SJSA1 (cell line): Measurements from ENCODE around the gene PRPF39. TPM values are rescaled to one million over a fixed set of nuclear protein-coding genes. Genes with fewer than 3 reads are reported as not detected.
"Not testable (repeated sequence)": the region's sequence is repeated elsewhere in the genome, so short reads cannot be mapped to it uniquely, and the experiment has no call there.

Experiments used
- DNase-seq, 2 experiments: peaks; one replicate each; pipeline ENCODE4 v3.0.0-alpha.2; 2015 to 2020; ENCODE audit warnings: low spot score in 2 of 2, low read depth in 1 of 2
- H3K27ac ChIP-seq: fragments of 250-450 bp; sonication (Bioruptor Pico); 2 replicates; pipeline ENCODE4 v1.5.1; 2020; ENCODE audit warnings: mild to moderate bottlenecking, moderate library complexity
- H3K27me3 ChIP-seq: fragments of 250-450 bp; sonication (Bioruptor Pico); replicated peaks from 2 replicates; pipeline ENCODE4 v1.5.1; 2020; ENCODE audit warnings: mild to moderate bottlenecking, moderate library complexity
- H3K36me3 ChIP-seq: fragments of 250-450 bp; sonication (Bioruptor Pico); 2 replicates; pipeline ENCODE4 v1.5.1; 2020; ENCODE audit warnings: mild to moderate bottlenecking
- H3K4me1 ChIP-seq: fragments of 250-450 bp; sonication (Bioruptor Pico); replicated peaks from 2 replicates; pipeline ENCODE4 v1.6.1; 2021; ENCODE audit warnings: mild to moderate bottlenecking
- H3K4me3 ChIP-seq: fragments of 250-450 bp; sonication (Bioruptor Pico); 2 replicates; pipeline ENCODE4 v1.5.1; 2020; ENCODE audit warnings: mild to moderate bottlenecking
- H3K9me3 ChIP-seq: fragments of 250-450 bp; sonication (Bioruptor Pico); replicated peaks from 2 replicates; pipeline ENCODE4 v1.5.1; 2020; ENCODE audit warnings: mild to moderate bottlenecking
- total RNA-seq: library from RNA; depleted of rRNA; stranded (reverse); fragments of >200 nt; shearing (Covaris generic); gene quantifications from 2 replicates; pipeline ENCODE4 v1.2.3, GENCODE V29; 2014

The PRPF39 gene
- total RNA-seq, 1 experiment from 2014 or later, result 24.8 TPM

DNA sequence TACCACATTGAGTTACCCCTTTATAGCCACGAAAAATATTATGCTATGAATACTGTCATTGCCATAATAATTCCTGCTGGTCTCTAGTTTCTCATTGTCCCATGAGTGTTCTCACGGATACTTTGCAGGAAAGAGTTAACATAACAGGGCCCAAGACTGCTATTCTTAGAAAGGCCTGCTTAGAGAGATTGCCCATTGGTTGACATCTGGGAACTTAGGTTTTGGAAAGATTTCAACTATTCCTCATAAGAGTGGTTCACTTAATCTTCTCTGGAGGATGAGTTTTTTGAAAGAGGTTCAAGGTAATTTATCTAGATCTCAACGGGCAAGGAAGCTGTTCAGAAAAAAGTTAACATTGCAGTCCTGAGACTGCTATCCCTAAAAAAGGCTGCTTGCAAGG is 18.4 kb upstream of the PRPF39 start:
- DNase-seq, result no peak
- Histone ChIP-seq H3K4me3 (no peak overlapping the region), H3K27ac (no peak overlapping the region), H3K4me1 (no peaks in the 10 kb centered on the region), H3K9me3 (no peaks in the 10 kb centered on the region), H3K27me3 (no peaks in the 10 kb centered on the region), H3K36me3 (peaks cover 2% of the 10 kb centered on the region; the same call in 1 of the 2 replicates)

DNA sequence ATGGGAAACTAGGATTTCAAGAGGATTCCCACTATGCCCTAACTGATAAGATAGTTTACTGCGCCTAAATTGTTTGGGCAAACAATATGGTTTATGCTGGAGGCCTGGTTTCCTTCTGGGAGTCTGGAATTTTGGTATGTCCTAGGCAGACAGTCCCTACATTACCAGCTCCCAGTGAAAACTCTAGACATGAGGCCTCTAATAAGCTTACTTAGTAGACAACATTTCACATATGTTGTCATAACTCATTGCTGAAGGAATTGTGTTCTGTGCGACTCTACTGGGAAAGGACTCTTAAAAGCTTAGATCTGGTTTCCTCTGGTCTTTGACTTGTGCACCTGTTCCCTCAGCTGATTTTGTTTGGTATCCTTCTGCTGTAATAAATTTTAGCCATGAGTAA is 18.0 kb upstream of the PRPF39 start:
- H3K9me3 ChIP-seq, result no peaks in the 10 kb centered on the region
- peaks cover 2% of the 10 kb centered on the region; the same call in 1 of the 2 replicates for H3K36me3 ChIP-seq
- no peaks in the 10 kb centered on the region for H3K27me3 ChIP-seq
- H3K4me1 ChIP-seq, result no peaks in the 10 kb centered on the region
- H3K4me3 ChIP-seq, result no peak overlapping the region
- no peak overlapping the region for H3K27ac ChIP-seq
- DNase-seq, result no peak

DNA sequence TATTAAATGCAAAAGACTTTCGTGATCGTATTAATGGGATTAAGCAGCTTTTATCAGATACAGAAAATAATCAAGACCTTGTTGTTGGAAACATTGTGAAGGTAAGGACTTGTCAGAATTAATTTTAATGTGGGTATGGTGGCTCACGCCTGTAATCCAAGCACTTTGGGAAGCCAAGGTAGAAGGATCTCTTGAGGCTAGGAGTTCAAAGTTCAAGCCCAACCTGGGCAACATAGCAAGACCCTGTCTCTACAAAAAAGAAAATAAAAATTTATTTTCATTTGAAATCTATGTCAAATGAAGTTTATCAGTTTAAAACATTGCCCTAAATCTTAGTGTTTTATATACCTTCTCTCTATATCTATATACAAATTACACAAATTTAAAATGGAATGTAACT is 17.2 kb upstream of the PRPF39 start:
- Histone ChIP-seq H3K4me3 (no peak overlapping the region), H3K27ac (no peak overlapping the region), H3K27me3 (no peaks in the 10 kb centered on the region), H3K9me3 (no peaks in the 10 kb centered on the region), H3K36me3 (peaks cover 2% of the 10 kb centered on the region; the same call in 1 of the 2 replicates), H3K4me1 (no peaks in the 10 kb centered on the region)
- DNase-seq, result no peak

DNA sequence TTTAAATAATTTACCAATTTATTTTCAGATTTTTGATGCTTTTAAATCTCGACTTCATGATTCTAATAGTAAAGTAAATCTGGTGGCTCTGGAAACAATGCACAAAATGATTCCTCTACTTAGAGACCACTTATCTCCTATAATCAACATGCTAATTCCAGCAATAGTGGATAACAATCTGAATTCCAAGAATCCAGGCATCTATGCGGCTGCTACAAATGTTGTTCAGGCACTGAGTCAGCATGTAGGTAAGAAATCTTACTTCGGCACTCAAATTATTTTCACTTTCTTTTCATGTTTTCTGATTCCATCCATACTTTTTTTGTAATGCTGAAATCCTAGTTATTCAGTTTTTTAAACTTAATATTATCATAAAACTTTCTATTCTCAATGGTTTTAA is 15.5 kb upstream of the PRPF39 start:
- no peaks in the 10 kb centered on the region for H3K9me3 ChIP-seq
- no peaks in the 10 kb centered on the region for H3K27me3 ChIP-seq
- H3K27ac ChIP-seq, result no peak overlapping the region
- H3K4me1 ChIP-seq, result no peaks in the 10 kb centered on the region
- no peak overlapping the region for H3K4me3 ChIP-seq
- H3K36me3 ChIP-seq, result peaks cover 2% of the 10 kb centered on the region; the same call in 1 of the 2 replicates
- DNase-seq, result no peak

DNA sequence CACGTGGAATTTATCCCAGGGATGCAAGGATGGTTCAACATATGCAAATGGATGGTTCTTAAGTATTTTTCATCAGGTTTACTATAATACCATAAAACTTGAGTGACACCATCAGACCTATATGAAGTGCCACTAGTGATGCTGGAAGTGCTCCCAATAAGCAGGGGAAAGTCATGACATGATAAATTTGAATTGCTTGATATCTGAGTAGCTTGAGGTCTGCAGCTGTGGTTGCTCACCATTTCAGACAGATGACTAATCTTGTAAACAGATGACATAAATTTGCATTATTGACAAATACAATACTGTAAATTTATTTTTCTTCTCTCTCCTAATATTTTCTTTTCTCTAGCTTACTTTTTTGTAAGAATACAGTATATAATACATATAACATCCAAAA is 13.7 kb upstream of the PRPF39 start:
- Histone ChIP-seq H3K27ac (no peak overlapping the region), H3K4me1 (no peaks in the 10 kb centered on the region), H3K27me3 (no peaks in the 10 kb centered on the region), H3K36me3 (peaks cover 2% of the 10 kb centered on the region; the same call in 1 of the 2 replicates), H3K4me3 (no peak overlapping the region), H3K9me3 (no peaks in the 10 kb centered on the region)
- DNase-seq, result no peak

DNA sequence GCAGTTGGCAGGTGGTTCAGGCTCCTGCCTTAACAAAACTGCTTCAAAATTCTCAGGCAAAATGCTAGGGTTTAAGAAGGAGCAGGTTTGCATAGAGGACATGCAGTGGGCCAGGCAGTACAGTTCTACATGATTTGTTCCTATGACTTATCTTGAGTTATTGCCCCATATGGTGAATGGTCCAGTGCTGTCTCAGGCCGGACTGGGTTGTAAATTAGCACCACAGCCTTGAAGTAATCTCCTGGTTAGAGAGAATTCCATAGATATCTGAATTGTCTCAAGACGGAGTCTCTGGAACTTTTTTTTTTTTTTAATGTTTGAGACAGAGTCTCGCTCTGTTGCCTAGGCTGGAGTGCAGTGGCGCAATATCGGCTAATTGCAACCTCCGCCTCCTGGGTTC is 11.8 kb upstream of the PRPF39 start:
- Histone ChIP-seq H3K36me3 (peaks cover 2% of the 10 kb centered on the region; the same call in 1 of the 2 replicates), H3K4me1 (no peaks in the 10 kb centered on the region), H3K9me3 (no peaks in the 10 kb centered on the region), H3K4me3 (no peak overlapping the region), H3K27me3 (no peaks in the 10 kb centered on the region), H3K27ac (no peak overlapping the region)
- no peak for DNase-seq

DNA sequence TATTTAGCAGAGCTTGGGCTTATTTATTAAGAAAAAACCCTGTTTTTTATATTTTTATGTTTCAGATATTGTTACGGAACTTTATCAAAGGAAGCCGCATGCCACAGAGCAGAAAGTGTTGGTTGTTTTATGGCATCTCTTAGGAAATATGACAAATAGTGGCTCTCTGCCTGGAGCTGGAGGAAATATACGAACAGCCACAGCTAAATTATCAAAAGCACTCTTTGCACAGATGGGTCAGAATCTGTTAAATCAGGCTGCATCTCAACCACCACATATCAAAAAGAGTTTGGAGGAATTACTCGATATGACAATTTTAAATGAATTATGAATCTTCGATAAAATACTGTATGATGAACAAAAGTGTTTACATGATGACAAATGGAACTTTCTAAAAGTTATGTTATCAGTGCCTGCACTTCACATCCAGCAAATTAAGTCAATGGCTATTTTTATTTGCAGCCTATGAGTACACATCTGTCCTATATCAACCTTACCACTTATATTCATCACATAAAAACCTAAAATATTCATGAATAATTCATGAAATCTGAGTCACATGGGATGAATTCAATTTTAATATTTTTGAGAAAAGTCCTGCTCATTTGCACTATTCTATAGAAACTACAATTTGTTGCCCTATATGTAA is 10.6 kb upstream of the PRPF39 start:
- H3K4me3 ChIP-seq, result no peak overlapping the region
- no peaks in the 10 kb centered on the region for H3K9me3 ChIP-seq
- H3K36me3 ChIP-seq, result peaks cover 2% of the 10 kb centered on the region; the same call in 1 of the 2 replicates
- no peaks in the 10 kb centered on the region for H3K4me1 ChIP-seq
- H3K27me3 ChIP-seq, result no peaks in the 10 kb centered on the region
- no peak overlapping the region for H3K27ac ChIP-seq
- DNase-seq, result no peak

DNA sequence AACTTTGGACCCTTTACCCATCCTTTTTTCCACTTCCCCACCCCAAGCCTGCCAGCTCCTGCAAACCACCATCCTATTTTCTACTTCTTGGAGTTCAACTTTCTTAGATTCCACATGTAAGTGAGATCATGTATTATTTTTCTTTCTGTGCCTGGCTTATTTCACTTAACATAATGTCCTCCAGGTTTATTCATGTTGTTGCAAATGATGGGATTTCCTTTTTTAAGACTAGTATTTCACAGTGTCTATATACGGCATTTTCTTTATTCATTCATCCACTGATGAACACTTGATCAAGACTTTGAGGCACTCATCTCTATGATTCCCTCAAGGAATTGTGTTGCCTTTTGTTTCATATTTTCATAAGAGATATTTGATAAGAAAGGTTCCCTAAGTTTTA is 5.6 kb upstream of the PRPF39 start:
- Histone ChIP-seq H3K27ac (no peak overlapping the region), H3K36me3 (no peaks in the 10 kb centered on the region), H3K9me3 (no peaks in the 10 kb centered on the region), H3K4me1 (no peaks in the 10 kb centered on the region; the same call in 1 of the 2 replicates), H3K4me3 (no peak overlapping the region), H3K27me3 (no peaks in the 10 kb centered on the region)
- DNase-seq, result no peak

DNA sequence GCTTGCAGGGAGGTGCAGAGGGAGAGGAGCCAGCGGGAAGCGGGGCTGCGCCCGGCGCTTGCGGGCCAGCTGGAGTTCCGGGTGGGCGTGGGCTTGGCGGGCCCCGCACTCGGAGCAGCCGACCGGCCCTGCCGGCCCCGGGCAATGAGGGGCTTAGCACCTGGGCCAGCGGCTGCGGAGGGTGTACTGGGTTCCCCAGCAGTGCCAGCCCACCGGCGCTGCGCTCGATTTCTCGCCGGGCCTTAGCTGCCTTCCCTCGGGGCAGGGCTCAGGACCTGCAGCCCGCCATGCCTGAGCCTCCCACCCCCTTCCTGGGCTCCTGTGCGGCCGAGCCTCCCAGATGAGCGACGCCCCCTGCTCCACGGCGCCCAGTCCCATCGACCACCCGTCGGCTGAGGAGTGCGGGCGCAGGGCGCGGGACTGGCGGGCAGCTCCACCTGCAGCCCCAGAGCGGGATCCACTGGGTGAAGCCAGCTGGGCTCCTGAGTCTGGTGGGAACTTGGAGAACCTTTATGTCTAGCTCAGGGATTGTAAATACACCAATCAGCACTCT is 3.4 kb upstream of the PRPF39 start:
- H3K36me3 ChIP-seq, H3K27me3 ChIP-seq, H3K4me3 ChIP-seq, H3K27ac ChIP-seq, H3K9me3 ChIP-seq, H3K4me1 ChIP-seq, DNase-seq: not testable (repeated sequence)

DNA sequence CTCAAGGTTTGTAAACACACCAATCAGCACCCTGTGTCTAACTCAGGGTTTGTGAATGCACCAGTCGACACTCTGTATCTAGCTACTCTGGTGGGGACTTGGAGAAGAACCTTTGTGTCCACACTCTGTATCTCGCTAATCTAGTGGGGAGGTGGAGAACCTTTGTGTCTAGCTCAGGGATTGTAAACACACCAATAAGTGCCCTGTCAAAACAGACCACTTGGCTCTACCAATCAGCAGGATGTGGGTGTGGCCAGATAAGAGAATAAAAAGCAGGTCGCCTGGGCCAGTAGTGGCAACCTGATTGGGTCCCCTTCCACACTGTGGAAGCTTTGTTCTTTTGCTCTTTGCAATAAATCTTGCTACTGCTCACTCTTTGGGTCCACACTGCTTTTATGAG is 2.8 kb upstream of the PRPF39 start:
- not testable (repeated sequence) for H3K27ac ChIP-seq, H3K9me3 ChIP-seq, DNase-seq, H3K4me3 ChIP-seq, H3K4me1 ChIP-seq, H3K36me3 ChIP-seq, H3K27me3 ChIP-seq

DNA sequence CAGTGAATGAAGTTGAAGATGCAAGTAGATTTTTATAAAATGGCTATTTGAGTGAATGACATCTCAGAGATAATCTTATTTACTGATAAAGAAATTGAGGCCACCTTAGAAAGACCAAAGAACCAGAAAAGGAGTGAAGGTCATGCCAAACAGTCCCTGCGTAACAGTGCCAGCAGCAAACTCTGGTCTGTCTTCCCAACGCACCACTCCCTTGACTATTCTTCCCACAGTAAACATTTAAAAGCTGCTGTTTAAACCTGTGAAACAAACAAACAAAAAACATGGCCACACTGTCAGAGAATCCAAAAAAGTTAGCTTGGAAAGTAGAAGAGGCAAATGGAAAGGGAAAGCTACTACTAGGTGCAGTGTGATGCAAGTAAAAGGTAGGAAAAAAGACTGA is 1.5 kb upstream of the PRPF39 start:
- H3K36me3 ChIP-seq, result 0 out of 2 replicates have a peak, but pooled peaks cover 5% of the 10 kb centered on the region
- no peaks in the 10 kb centered on the region for H3K9me3 ChIP-seq
- H3K27ac ChIP-seq, result no peak overlapping the region
- H3K27me3 ChIP-seq, result no peaks in the 10 kb centered on the region
- no peak for DNase-seq
- no peak overlapping the region for H3K4me3 ChIP-seq
- H3K4me1 ChIP-seq, result peaks cover 6% of the 10 kb centered on the region

DNA sequence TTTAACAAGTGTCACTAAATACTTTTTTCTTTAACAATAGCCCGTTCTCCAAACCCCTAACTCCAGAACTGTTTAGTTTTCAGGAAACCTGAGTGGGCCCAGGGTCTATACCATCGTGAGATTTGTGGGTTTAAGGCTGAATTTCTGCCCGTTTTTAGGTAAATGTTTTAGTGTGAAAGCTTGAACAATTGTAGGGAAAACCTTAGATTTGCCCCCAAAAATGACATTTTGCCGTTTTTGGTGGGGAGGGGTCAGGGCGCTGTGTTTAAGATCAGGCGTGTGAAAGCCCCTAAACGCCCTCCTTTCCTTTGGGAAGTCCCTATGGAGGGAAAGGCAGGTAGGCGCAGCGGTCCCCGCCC is 320 bp upstream of the PRPF39 start:
- Histone ChIP-seq H3K36me3 (0 out of 2 replicates have a peak, but pooled peaks cover 5% of the 10 kb centered on the region), H3K27me3 (no peaks in the 10 kb centered on the region), H3K4me3 (peak overlapping the region; percentile 64), H3K9me3 (no peaks in the 10 kb centered on the region), H3K27ac (no peak overlapping the region), H3K4me1 (peaks cover 6% of the 10 kb centered on the region)
- no peak for DNase-seq

DNA sequence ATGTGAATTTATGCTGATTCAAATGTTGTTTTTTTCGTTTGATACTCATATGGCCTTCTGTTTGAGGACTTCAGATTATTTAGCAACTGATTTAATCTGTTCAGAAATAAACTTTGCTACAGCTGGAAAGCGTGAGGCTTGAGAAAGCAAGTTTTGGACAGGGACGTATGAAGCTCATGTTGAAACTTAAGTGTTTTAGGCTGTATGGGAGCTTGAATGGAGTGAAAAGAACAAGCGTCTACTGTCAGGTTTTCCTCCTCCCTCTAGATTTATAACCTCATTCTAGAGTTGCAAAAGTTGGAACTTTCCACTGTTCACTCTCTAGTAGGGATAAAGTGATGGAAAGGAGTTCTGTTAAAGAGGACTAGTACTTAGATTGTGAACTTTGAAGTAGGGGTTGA is 1.0 kb downstream of the PRPF39 start:
- peak overlapping the region; percentile 64 for H3K4me3 ChIP-seq
- H3K27me3 ChIP-seq, result no peaks in the 10 kb centered on the region
- H3K4me1 ChIP-seq, result peaks cover 11% of the 10 kb centered on the region
- H3K36me3 ChIP-seq, result 0 out of 2 replicates have a peak, but pooled peaks cover 5% of the 10 kb centered on the region
- no peaks in the 10 kb centered on the region for H3K9me3 ChIP-seq
- peak in 1 of 2 experiments; percentile 4 for DNase-seq
- 0 out of 2 replicates have a peak overlapping the region, but pooled peaks have one; percentile 61 for H3K27ac ChIP-seq

DNA sequence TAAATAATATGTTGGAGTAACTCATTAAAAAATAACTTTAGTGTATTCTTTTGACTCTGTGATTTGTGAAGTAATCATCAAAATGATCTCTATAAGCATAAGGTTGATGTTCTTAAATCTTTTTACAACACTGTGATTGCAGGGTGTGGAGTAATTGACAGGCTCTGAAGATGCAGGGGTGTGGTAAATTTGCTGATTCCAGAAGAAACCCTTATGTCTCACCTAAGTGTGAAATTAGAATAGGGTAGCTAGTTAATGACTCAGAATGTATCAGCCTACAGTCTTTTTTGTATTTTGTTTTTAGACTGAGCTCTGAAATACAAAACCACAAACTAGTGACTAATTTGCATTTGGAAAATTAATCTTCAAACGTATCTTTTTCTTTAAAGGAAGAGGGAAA is 5.9 kb downstream of the PRPF39 start:
- Histone ChIP-seq H3K36me3 (0 out of 2 replicates have a peak, but pooled peaks cover under 1% of the 10 kb centered on the region), H3K4me1 (peaks cover 22% of the 10 kb centered on the region), H3K27me3 (no peaks in the 10 kb centered on the region), H3K27ac (no peak overlapping the region), H3K4me3 (no peak overlapping the region), H3K9me3 (no peaks in the 10 kb centered on the region)
- no peak for DNase-seq
